ENCODE data around the gene GANAB.
A peak's percentile ranks its signal among the peaks of the same experiment; 100 is the strongest.
"Not testable (repeated sequence)": the region's sequence is repeated elsewhere in the genome, so short reads cannot be mapped to it uniquely, and the experiment has no call there.

The GANAB gene

GRCh38 chr11:62621567-62622470 is 24.6 kb downstream of the GANAB start, which contains the start of gene B3GAT3:
TSS of gene B3GAT3 (minus strand) at chr11:62621986. CDS start at chr11:62621947, 39 bp downstream.
- H3K9me2 ChIP-seq (replicated peaks; ENCODE audit: low read depth, low read length), result no peaks in the 10 kb centered on the region
- no peaks in the 10 kb centered on the region for H4K20me1 ChIP-seq (ENCODE audit: insufficient read depth, low read length, poor library complexity, severe bottlenecking)
- H3K9ac ChIP-seq (ENCODE audit: low read depth, low read length, poor library complexity, severe bottlenecking), result peak within 1 kb of the TSS; percentile 88
- peaks cover 15% of the 10 kb centered on the region for H3F3A ChIP-seq (ENCODE audit: low read depth)
- TF ChIP-seq EZH2phosphoT487 (IDR thresholded peaks at IDR 0.05; ENCODE audit: borderline replicate concordance), result no peak
- no peak for TF ChIP-seq CTCF (conservative IDR thresholded peaks at IDR 0.05; ENCODE audit: low read length)
- peaks cover 12% of the 10 kb centered on the region for H3K4me1 ChIP-seq (ENCODE audit: insufficient read depth, low read length, poor library complexity, severe bottlenecking)
- H3K9me3 ChIP-seq (ENCODE audit: insufficient read depth, low read depth, low read length), result no peaks in the 10 kb centered on the region
- peaks cover 21% of the 10 kb centered on the region for H3K79me2 ChIP-seq (ENCODE audit: insufficient read depth, low read length)
- H3K27me3 ChIP-seq (ENCODE audit: insufficient read depth, low read length, poor library complexity, severe bottlenecking), result no peaks in the 10 kb centered on the region
- peak within 1 kb of the TSS; percentile 83 for H3K4me3 ChIP-seq (ENCODE audit: low read length, poor library complexity, severe bottlenecking)
- peak within 1 kb of the TSS; percentile 89 for H3K4me2 ChIP-seq (ENCODE audit: low read depth, low read length, poor library complexity, severe bottlenecking)
- peak within 1 kb of the TSS; percentile 52; the same call in 1 of the 2 replicates for H2AFZ ChIP-seq (ENCODE audit: low read length)
- peaks cover 20% of the 10 kb centered on the region; the same call in 1 of the 2 replicates for H3K36me3 ChIP-seq (ENCODE audit: insufficient read depth, low read length)

- peak overlapping the region; percentile 89 for H3K4me2 ChIP-seq (ENCODE audit: low read depth, low read length, poor library complexity, severe bottlenecking)
- H3K9me2 ChIP-seq (replicated peaks; ENCODE audit: low read depth, low read length), result no peaks in the 10 kb centered on the region
- peak overlapping the region; percentile 83 for H3K4me3 ChIP-seq (ENCODE audit: low read length, poor library complexity, severe bottlenecking)
- no peaks in the 10 kb centered on the region for H4K20me1 ChIP-seq (ENCODE audit: insufficient read depth, low read length, poor library complexity, severe bottlenecking)
- H3K36me3 ChIP-seq (ENCODE audit: insufficient read depth, low read length), result peaks cover 13% of the 10 kb centered on the region; the same call in 1 of the 2 replicates
- H3K9me3 ChIP-seq (ENCODE audit: insufficient read depth, low read depth, low read length), result no peaks in the 10 kb centered on the region
- peaks cover 15% of the 10 kb centered on the region for H3F3A ChIP-seq (ENCODE audit: low read depth)
- TF ChIP-seq EZH2phosphoT487 (IDR thresholded peaks at IDR 0.05; ENCODE audit: borderline replicate concordance) (no peak), CTCF (conservative IDR thresholded peaks at IDR 0.05; ENCODE audit: low read length) (no peak)
- no peaks in the 10 kb centered on the region for H3K27me3 ChIP-seq (ENCODE audit: insufficient read depth, low read length, poor library complexity, severe bottlenecking)
- peak overlapping the region; percentile 52; the same call in 1 of the 2 replicates for H2AFZ ChIP-seq (ENCODE audit: low read length)
- H3K79me2 ChIP-seq (ENCODE audit: insufficient read depth, low read length), result peaks cover 21% of the 10 kb centered on the region
- peaks cover 12% of the 10 kb centered on the region for H3K4me1 ChIP-seq (ENCODE audit: insufficient read depth, low read length, poor library complexity, severe bottlenecking)
- H3K9ac ChIP-seq (ENCODE audit: low read depth, low read length, poor library complexity, severe bottlenecking), result peak overlapping the region; percentile 88
Measured at GRCh38 chr11:62621027-62621566, 25.3 kb downstream of the GANAB start.

GRCh38 chr11:62616957-62617356 is 29.5 kb downstream of the GANAB start:
- peaks cover 21% of the 10 kb centered on the region for H3K79me2 ChIP-seq (ENCODE audit: insufficient read depth, low read length)
- not testable (repeated sequence) for H3K4me2 ChIP-seq (ENCODE audit: low read depth, low read length, poor library complexity, severe bottlenecking); H3K9me3 ChIP-seq (ENCODE audit: insufficient read depth, low read depth, low read length); H4K20me1 ChIP-seq (ENCODE audit: insufficient read depth, low read length, poor library complexity, severe bottlenecking); H2AFZ ChIP-seq (ENCODE audit: low read length); H3K27me3 ChIP-seq (ENCODE audit: insufficient read depth, low read length, poor library complexity, severe bottlenecking); H3F3A ChIP-seq (ENCODE audit: low read depth); H3K9ac ChIP-seq (ENCODE audit: low read depth, low read length, poor library complexity, severe bottlenecking); H3K9me2 ChIP-seq (replicated peaks; ENCODE audit: low read depth, low read length); H3K36me3 ChIP-seq (ENCODE audit: insufficient read depth, low read length); H3K4me3 ChIP-seq (ENCODE audit: low read length, poor library complexity, severe bottlenecking)
- peaks cover 12% of the 10 kb centered on the region for H3K4me1 ChIP-seq (ENCODE audit: insufficient read depth, low read length, poor library complexity, severe bottlenecking)
